Measurements from ENCODE around the gene NSMCE1. TPM values are rescaled to one million over a fixed set of nuclear protein-coding genes. Genes with fewer than 3 reads are reported as not detected.
"Not testable (repeated sequence)": the region's sequence is repeated elsewhere in the genome, so short reads cannot be mapped to it uniquely, and the experiment has no call there.

NSMCE1 gene
- total RNA-seq, 3 donors from 2014 or later, result 39.3 to 50.1 (median 48.9) TPM

DNA sequence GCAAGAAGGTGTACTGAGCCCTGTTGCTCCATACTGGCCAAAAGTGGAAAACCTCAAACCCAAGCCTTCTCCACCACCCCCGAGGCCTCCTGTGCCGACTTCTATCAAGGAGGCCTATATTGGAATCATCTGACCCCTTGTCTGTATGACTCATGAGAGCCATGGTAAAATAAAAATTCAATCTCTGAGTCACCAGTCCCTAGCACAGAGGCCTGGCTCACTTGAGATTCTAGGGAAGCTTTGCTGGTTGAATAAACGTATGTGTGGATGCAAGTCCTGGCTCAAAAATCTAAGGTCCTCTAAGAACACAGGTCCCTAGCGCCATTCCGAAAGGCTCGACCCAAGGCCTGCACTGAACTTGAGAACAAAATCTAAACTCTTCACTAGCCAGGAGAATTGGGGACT lies 15.0 kb downstream of the NSMCE1 start:
- intact Hi-C loops (cut with DNase I, micrococcal nuclease), result no loop called here
- H3K36me3 ChIP-seq (ENCODE audit: low read depth), result no peaks in the 10 kb centered on the region
- no peak overlapping the region for H3K4me3 ChIP-seq
- ATAC-seq (peak; percentile 66), DNase-seq (no peak)
- TF ChIP-seq, protein P1, sequence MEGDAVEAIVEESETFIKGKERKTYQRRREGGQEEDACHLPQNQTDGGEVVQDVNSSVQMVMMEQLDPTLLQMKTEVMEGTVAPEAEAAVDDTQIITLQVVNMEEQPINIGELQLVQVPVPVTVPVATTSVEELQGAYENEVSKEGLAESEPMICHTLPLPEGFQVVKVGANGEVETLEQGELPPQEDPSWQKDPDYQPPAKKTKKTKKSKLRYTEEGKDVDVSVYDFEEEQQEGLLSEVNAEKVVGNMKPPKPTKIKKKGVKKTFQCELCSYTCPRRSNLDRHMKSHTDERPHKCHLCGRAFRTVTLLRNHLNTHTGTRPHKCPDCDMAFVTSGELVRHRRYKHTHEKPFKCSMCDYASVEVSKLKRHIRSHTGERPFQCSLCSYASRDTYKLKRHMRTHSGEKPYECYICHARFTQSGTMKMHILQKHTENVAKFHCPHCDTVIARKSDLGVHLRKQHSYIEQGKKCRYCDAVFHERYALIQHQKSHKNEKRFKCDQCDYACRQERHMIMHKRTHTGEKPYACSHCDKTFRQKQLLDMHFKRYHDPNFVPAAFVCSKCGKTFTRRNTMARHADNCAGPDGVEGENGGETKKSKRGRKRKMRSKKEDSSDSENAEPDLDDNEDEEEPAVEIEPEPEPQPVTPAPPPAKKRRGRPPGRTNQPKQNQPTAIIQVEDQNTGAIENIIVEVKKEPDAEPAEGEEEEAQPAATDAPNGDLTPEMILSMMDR (IDR thresholded peaks at IDR 0.05), result no peak
- peaks cover 4% of the 10 kb centered on the region for H3K4me1 ChIP-seq (ENCODE audit: low read depth)
- no peaks in the 10 kb centered on the region for H3K9me3 ChIP-seq

DNA sequence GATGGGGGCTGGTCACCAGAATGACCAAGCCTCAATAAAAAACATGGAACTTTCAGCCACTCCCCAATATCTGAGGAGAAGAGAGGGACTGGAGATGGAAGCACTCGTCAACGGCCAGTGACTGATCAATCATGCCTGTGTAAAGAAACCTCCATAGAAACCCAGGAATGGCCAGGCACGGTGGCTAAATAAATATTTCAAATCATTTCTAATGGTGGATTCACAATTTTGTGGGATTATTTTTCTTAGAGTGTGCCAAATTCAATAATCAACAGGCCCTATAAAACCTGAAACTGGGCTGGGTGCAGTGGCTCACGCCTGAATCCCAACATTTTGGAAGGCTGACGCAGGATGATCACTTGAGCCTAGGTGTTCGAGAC lies 16.4 kb downstream of the NSMCE1 start:
- no peak for DNase-seq
- no peaks in the 10 kb centered on the region for H3K36me3 ChIP-seq (ENCODE audit: low read depth)
- intact Hi-C loops (cut with DNase I, micrococcal nuclease), result no loop called here
- H3K4me1 ChIP-seq (ENCODE audit: low read depth), result no peaks in the 10 kb centered on the region
- no peak for ATAC-seq
- H3K4me3 ChIP-seq, result no peak overlapping the region
- H3K9me3 ChIP-seq, result no peaks in the 10 kb centered on the region
- TF ChIP-seq, protein P1 (IDR thresholded peaks at IDR 0.05), result no peak

DNA sequence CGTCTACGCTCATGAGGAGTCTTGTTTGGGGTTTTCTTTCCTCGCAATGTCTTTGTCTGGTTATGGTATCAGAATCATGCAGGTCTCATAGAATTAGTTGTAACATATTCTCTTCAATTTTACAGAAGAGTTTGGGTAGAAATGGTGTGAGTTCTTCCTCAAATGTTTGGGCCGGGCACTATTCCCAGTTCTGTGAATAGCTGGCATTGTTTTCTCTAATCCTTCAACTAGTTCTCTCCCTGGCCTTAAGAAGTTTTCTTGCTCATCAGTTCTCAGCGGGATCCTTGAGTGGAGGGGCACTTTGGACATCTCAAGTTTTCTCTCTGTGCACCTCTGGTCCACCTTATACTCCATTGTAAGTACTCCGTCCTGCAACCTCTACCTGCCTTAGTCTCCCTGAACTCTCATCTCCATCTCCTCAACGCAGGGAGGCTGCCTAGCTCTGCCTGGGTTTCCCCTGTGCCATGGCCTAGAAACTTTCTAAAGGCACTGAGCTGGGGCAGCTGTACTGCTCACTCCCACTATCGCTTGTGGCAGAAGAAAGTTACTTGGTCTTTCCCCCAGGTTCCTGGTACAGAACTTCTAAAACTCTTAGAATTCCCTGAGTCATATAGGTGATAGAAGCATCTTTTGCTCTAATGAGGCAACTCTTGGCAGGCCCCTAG lies 16.9 kb downstream of the NSMCE1 start:
- TF ChIP-seq, protein P1 (IDR thresholded peaks at IDR 0.05), result no peak
- no peaks in the 10 kb centered on the region for H3K9me3 ChIP-seq
- ATAC-seq, result no peak
- H3K4me3 ChIP-seq, result no peak overlapping the region
- peaks cover 2% of the 10 kb centered on the region for H3K4me1 ChIP-seq (ENCODE audit: low read depth)
- intact Hi-C loops (cut with DNase I, micrococcal nuclease), result no loop called here
- H3K36me3 ChIP-seq (ENCODE audit: low read depth), result no peaks in the 10 kb centered on the region
- no peak for DNase-seq

DNA sequence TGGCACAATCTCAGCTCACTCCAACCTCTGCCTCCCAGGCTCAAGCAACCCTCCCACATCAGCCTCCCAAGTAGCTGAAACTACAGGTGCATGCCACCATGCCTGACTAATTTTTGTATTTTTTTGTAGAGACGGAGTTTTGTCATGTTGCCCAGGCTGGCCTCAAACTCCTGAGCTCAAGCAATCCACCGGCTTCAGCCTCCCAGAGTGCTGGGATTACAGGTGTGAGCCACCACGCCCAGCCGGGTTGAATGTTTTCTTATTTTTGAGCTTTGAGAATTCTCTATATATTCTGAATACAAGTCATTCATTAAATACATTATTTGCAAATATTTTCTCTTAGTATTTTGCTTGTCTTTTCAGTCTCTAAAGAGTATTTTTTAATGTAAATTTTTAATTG lies 19.7 kb downstream of the NSMCE1 start:
- intact Hi-C loops (cut with DNase I, micrococcal nuclease), result loop anchor here in 1 of 2 donors (10.0 kb wide), 1 partner anchor 86 kb away; no protein-coding TSS in a partner anchor
- not testable (repeated sequence) for DNase-seq; H3K36me3 ChIP-seq (ENCODE audit: low read depth); H3K4me3 ChIP-seq; H3K9me3 ChIP-seq; H3K4me1 ChIP-seq (ENCODE audit: low read depth); ATAC-seq

DNA sequence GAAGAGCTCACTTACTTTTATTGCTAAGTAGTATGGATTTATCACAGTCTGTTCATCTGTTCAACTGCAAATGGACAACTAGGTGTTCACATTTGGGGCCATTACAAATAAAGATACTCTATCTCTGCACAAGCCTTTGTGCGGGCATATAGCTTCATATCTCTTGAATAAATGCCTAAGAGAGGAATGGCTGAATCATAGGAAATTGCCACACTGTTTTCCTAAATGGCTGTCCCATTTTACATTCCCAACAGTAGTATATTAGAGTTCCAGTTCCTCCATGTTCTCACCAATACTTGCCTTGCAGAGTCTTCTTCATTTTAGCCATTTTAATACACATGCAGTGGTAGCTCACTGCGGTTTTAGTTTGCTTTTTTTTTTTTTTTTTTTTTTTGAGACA lies 20.5 kb downstream of the NSMCE1 start:
- Histone ChIP-seq H3K4me1 (ENCODE audit: low read depth) (peaks cover 18% of the 10 kb centered on the region), H3K36me3 (ENCODE audit: low read depth) (no peaks in the 10 kb centered on the region), H3K9me3 (no peaks in the 10 kb centered on the region), H3K4me3 (no peak overlapping the region)
- TF ChIP-seq, protein P1 (IDR thresholded peaks at IDR 0.05), result no peak
- DNase-seq, result no peak
- intact Hi-C loops (cut with DNase I, micrococcal nuclease), result loop anchor here in 1 of 2 donors (10.0 kb wide), 1 partner anchor 87 kb away; no protein-coding TSS in a partner anchor
- ATAC-seq, result no peak

DNA sequence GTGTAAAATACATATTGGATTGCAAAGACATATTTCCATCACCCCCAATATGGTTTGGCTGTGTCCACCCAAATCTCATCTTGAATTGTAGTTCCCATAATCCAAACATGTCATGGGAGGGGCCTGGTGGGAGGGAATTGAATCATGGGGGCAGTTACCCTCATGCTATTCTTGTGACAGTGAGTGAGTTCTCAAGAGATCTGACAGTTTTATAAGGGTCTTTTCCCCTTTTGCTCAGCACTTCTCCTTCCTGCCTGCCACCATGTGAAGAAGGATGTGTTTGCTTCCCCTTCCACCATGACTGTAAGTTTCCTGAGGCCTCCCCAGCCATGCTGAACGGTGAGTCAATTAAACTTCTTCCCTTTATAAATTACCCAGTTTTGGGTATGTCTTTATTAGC lies 21.5 kb downstream of the NSMCE1 start:
- not testable (repeated sequence) for DNase-seq; H3K9me3 ChIP-seq; ATAC-seq; H3K4me3 ChIP-seq; H3K36me3 ChIP-seq (ENCODE audit: low read depth)
- peaks cover 28% of the 10 kb centered on the region for H3K4me1 ChIP-seq (ENCODE audit: low read depth)
- intact Hi-C loops (cut with DNase I, micrococcal nuclease), result loop anchor here in 1 of 2 donors (10.0 kb wide), 1 partner anchor 88 kb away; no protein-coding TSS in a partner anchor
